SW480 (cell line): ENCODE data around the gene KANSL3.
"Not testable (repeated sequence)": the region's sequence is repeated elsewhere in the genome, so short reads cannot be mapped to it uniquely, and the experiment has no call there.

Experiments
- DNase-seq: peaks from one replicate; pipeline ENCODE4 v3.0.0-alpha.2; 2016; ENCODE audit warnings: low spot score

Gene KANSL3

GRCh38 chr2:96638144-96639121, at the start of gene KANSL3:
TSS of gene KANSL3 (minus strand) at chr2:96638312. CDS start at chr2:96637135, 1,177 bp downstream.
- DNase-seq: peak; percentile 90

GRCh38 chr2:96687266-96687665, 49.2 kb upstream of the KANSL3 start:
- peak; percentile 17 for DNase-seq

- no peak for DNase-seq
Measured at GRCh38 chr2:96685577-96686459, 47.7 kb upstream of the KANSL3 start.

DNA sequence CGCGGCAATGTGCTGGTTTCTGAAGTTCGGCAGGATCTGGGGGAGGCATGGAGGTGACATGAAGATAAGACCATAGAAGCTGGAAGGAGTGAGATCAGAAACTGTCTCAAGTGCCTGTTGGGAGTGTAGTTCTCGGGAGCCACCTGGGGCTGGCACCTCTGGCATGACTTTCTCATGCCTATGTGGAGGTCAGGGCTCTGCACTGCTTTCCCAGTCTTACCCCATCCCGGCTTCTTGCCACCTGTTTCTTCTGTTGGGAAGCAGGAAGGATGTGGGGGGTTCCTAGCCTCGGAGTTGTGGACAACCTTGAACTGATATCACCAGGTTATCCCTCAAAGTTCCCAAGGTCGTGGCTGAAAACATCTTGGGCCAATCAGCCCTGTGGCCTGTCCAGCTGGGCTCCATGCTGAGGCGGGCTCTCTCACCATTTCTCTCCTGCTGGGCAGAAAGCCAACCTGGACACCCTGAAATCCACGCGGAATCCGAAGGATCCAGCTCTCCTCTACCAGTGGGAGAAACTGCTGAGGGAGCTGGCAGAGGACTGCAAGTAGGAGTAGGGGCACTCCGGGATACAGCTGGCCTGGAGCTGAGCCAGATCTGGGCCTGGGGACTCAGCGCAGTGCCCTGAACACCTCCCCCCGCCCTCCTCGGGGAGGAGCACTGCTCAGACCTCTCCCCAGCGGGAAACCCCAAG, 46.9 kb upstream of the KANSL3 start:
- no peak for DNase-seq

GRCh38 chr2:96683972-96684820, 46.1 kb upstream of the KANSL3 start:
- DNase-seq: no peak

DNA sequence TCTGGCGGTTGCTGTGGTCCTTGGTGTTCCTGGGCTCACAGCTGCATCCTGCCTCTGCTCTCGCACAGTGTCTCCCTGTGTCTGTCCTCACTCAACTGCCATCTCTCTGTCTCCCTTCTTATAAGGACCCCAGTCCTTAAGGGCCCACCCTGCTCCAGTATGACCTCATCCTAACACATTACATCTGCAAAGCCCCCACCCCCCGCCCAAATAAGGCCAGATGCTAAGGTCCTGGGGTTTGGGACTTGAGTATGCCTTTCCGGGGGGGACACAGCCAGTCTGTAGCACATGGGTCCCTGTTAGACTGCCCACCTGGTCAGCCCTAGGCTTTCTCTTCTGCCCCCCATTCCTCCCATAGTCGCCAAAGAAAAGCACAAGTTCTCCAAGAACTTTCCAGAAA, 45.2 kb upstream of the KANSL3 start:
- DNase-seq: no peak

DNA sequence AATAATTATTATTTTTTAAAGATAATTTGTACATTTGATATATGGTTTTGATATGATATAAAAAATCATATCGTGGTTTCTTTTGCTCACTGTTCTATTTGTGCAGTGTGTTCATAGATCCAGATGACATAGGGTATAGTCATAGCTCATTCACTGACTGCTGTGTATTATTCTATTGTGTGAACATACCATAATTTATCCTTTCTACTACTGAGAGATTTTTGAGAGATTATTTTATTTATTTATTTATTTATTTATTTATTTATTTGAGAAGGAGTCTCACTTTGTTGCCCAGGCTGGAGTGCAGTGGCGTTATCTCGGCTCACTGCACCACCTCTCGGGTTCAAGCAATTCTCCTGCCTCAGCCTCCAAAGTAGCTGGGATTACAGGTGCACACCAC, 43.4 kb upstream of the KANSL3 start:
- no peak for DNase-seq

DNA sequence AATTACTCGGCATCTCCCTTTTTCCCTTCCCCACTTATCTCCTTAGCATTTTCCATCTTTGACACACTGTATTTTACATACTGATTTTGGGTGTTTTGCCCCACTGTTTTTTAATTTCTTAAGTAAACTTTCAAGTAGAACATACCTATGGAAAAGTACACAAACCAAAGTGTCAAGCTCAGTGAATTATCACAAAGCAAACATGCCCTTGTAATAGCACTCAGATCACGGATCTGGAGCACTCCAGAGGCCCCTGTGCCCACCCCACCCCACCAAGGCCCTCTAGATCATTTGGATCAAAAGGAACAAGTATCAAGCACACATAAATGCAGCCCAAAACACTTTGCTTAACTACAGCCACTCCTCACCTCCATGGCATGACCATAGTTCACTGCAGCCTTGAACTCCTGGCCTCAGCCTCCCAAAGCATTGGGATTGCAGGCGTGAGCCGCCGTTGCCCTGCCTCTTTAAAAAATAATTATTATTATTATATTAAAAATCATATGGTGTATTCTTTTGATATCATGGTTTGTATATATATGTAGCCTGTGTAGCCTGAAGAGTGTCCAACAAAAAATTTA, 42.5 kb upstream of the KANSL3 start:
- no peak for DNase-seq

DNA sequence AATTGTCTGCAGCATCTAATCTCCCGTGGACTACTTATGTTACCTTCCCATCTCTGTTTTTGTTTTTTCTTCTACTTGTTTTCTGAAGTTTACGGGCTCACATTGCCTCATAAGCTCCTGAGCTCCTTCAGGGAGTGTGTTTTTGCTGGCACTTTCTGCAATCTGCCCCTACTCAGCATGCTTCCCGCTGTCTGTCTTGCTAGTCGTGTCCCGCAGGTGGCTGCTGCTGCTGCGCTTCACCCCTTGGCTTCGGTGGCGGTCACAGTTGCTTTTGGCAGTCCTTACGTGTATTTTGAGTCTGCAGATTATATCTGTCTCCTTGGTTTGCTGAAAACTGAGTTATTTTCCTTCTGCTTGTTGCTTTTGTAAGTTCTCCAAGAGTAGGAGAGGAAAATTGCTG, 41.7 kb upstream of the KANSL3 start:
- DNase-seq: no peak

GRCh38 chr2:96669539-96670215, 31.6 kb upstream of the KANSL3 start:
- no peak for DNase-seq

- no peak for DNase-seq
Measured at GRCh38 chr2:96668771-96669170, 30.7 kb upstream of the KANSL3 start.

DNA sequence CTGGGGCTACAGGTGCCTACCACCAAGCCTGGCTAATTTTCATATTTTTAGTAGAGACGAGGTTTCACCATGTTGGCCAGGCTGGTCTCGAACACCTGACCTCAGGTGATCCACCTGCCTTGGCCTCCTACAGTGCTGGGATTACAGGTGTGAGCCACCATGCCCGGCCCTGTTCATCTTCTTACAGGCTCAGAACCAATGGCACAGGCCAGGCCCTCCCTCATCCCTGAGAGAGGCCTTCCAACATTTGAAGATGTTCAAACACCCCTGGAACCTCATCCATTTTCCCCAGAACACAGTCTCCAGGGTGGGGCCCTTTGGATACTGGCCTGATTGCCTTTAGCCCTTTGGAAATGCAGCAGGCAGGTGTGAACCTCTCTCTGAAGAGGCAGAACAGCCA, 27.6 kb upstream of the KANSL3 start:
- DNase-seq: not testable (repeated sequence)

GRCh38 chr2:96665083-96665569, 27.0 kb upstream of the KANSL3 start:
- DNase-seq: peak; percentile 65

DNA sequence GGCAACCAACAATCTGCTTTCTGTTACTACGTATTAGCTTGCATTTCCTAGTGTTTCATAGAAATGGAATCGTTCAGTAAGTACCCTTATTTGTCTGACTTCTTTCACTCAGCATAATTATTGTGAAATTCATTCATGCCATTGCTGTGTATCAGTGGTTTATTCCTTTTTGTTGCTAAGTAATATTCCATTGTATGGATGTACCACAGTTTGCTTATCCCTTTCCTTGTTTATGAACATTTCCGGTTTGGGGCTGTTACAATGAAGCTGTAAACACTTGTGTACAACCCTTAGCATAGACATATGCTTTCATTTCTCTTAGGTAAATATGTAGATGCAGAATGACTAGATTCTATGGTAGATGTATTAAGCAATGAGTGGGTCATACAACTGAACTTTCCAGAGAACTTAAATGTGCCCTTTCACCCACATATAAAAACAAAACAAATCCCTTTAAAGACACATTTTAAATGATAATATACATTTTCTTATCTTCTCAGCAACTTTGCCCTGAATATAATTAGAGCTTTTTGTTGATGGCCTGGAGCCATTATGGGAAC, 26.3 kb upstream of the KANSL3 start:
- DNase-seq: no peak

DNA sequence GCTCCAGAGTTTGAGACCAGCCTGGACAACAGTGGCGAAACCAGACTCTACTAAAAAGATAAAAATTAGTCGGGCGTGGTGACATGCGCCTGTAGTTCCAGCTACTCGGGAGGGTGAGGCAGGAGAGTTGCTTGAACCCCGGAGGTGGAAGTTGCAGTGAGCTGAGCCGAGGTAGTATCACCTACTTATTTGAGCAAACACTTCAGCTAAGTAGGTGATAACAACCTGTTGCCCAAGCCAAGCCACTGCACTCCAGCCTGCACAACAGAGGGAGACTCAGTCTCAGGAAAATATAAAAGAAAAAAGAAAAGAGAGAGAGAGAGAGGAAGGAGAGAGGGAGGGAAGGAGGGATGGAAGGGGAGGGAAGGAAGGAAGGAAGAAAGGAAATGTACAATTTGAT, 25.7 kb upstream of the KANSL3 start:
- no peak for DNase-seq

DNA sequence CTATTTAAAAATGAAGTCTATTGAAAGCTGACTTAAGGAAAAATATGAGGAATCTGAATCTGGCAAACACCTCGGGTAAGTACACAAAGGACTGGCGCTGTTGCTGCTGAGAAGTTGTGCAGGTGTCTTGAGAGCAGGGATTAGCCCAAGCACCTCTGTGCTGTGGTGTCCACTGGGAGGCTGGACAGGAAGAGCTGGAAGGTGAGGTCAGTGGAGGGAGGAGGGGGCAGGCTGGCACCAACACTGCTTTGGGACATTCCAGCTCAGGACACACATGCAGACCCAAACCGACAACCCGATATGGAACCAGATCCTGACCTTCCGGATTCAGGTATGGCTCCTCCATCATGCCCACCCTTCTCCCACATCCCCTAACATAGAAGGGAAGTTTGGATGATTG, 25.1 kb upstream of the KANSL3 start:
- DNase-seq: no peak

DNA sequence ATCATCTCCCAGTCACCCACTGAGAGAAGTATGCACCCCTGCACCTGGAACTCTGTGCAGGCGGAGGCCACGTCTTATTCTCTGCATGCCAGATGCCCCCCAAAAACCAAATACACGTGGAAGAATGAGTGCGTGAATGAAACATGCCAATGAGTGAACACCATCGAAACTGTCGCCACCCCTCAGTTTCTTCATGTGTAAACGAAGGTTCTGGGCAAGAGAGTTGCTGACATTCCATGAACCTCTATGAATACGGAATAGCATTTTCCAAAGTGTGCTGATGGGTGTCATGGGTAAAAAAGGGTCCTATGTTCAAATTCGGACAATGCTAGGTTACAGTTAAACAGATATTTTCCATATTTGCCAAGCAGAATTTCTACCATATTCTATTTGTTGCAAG, 24.2 kb upstream of the KANSL3 start:
- no peak for DNase-seq

GRCh38 chr2:96661324-96661723, 23.2 kb upstream of the KANSL3 start:
- DNase-seq: no peak

- no peak for DNase-seq
Measured at GRCh38 chr2:96656540-96656939, 18.4 kb upstream of the KANSL3 start.

- no peak for DNase-seq
Measured at GRCh38 chr2:96655526-96655925, 17.4 kb upstream of the KANSL3 start.
